ENCODE measurements around the gene INPP5D. TPM values are rescaled to one million over a fixed set of nuclear protein-coding genes. Genes with fewer than 3 reads are reported as not detected.

Gene INPP5D
- polyA plus RNA-seq, 1 donor (not counting 4 experiments of a cell fraction or from before 2014, with no cell fraction given), result 7.5 TPM

- Histone ChIP-seq H3K9me1 (ENCODE audit: control insufficient read depth, extremely low read depth, insufficient read depth, low read length) (no peaks in the 10 kb centered on the region), H3K9ac (ENCODE audit: control insufficient read depth, extremely low read depth, insufficient read depth, low read length) (no peak overlapping the region), H3K27ac (ENCODE audit: control insufficient read depth, insufficient read depth, low read length) (no peak overlapping the region), H4K20me1 (ENCODE audit: control insufficient read depth, extremely low read depth, insufficient read depth, low read length) (no peaks in the 10 kb centered on the region), H3K4me3 (ENCODE audit: control insufficient read depth in 2 of 3, extremely low read depth in 1 of 3, insufficient read depth in 2 of 3, low read depth in 1 of 3, low read length in 3 of 3) (no peak overlapping the region), H3K4me2 (ENCODE audit: control insufficient read depth, extremely low read depth, insufficient read depth, low read depth, low read length) (no peak overlapping the region), H3K9me3 (ENCODE audit: control insufficient read depth, low read depth, low read length) (no peaks in the 10 kb centered on the region), H3K79me2 (ENCODE audit: control insufficient read depth, insufficient read depth, low read length) (no peaks in the 10 kb centered on the region), H2AFZ (ENCODE audit: control insufficient read depth, low read length) (no peak overlapping the region), H3K36me3 (ENCODE audit: control insufficient read depth in 2 of 2, extremely low read depth in 1 of 2, insufficient read depth in 2 of 2, low read length in 2 of 2) (no peaks in the 10 kb centered on the region), H3K27me3 (ENCODE audit: control insufficient read depth, extremely low read depth, insufficient read depth, low read length) (peaks cover 36% of the 10 kb centered on the region), H3K4me1 (ENCODE audit: control insufficient read depth, extremely low read depth, insufficient read depth, low read length) (peaks cover 4% of the 10 kb centered on the region)
- DNase-seq (ENCODE audit: low read depth, low spot score) (no peak), FAIRE-seq (no peak)
- no peak for TF ChIP-seq EZH2 (IDR thresholded peaks at IDR 0.05; ENCODE audit: low read length)
- TF ChIP-seq CTCF (optimal IDR thresholded peaks at IDR 0.05 in 1 of 3, IDR thresholded peaks at IDR 0.05 in 1 of 3, conservative IDR thresholded peaks at IDR 0.05 in 1 of 3; ENCODE audit: extremely low read depth in 1 of 3, insufficient read depth in 2 of 3, low read length in 3 of 3), result no peak
- dilution Hi-C loops (cut with MboI; ENCODE audit: extremely low pct_ligation_motif_present, low sequenced_read_pairs), result no loop called here
Measured at GRCh38 chr2:233085839-233086150, 25.7 kb downstream of the INPP5D start.

GRCh38 chr2:233087713-233088112 is 27.6 kb downstream of the INPP5D start:
- peaks cover 22% of the 10 kb centered on the region for H3K27me3 ChIP-seq (ENCODE audit: control insufficient read depth, extremely low read depth, insufficient read depth, low read length)

More at GRCh38 chr2:233087713-233088112, 27.6 kb downstream of the INPP5D start:
- H3K4me1 ChIP-seq (ENCODE audit: control insufficient read depth, extremely low read depth, insufficient read depth, low read length), result peaks cover 4% of the 10 kb centered on the region
- H3K9me3 ChIP-seq (ENCODE audit: control insufficient read depth, low read depth, low read length), result no peaks in the 10 kb centered on the region
- no peaks in the 10 kb centered on the region for H4K20me1 ChIP-seq (ENCODE audit: control insufficient read depth, extremely low read depth, insufficient read depth, low read length)
- no peak for DNase-seq (ENCODE audit: low read depth, low spot score)
- dilution Hi-C loops (cut with MboI; ENCODE audit: extremely low pct_ligation_motif_present, low sequenced_read_pairs), result no loop called here
- H3K79me2 ChIP-seq (ENCODE audit: control insufficient read depth, insufficient read depth, low read length), result no peaks in the 10 kb centered on the region
- no peak overlapping the region for H3K4me3 ChIP-seq (ENCODE audit: control insufficient read depth in 2 of 3, extremely low read depth in 1 of 3, insufficient read depth in 2 of 3, low read depth in 1 of 3, low read length in 3 of 3)
- H2AFZ ChIP-seq (ENCODE audit: control insufficient read depth, low read length), result no peak overlapping the region
- H3K9me1 ChIP-seq (ENCODE audit: control insufficient read depth, extremely low read depth, insufficient read depth, low read length), result no peaks in the 10 kb centered on the region
- H3K9ac ChIP-seq (ENCODE audit: control insufficient read depth, extremely low read depth, insufficient read depth, low read length), result no peak overlapping the region
- no peak for TF ChIP-seq EZH2 (IDR thresholded peaks at IDR 0.05; ENCODE audit: low read length)
- TF ChIP-seq CTCF (optimal IDR thresholded peaks at IDR 0.05 in 1 of 3, IDR thresholded peaks at IDR 0.05 in 1 of 3, conservative IDR thresholded peaks at IDR 0.05 in 1 of 3; ENCODE audit: extremely low read depth in 1 of 3, insufficient read depth in 2 of 3, low read length in 3 of 3), result no peak
- no peak overlapping the region for H3K27ac ChIP-seq (ENCODE audit: control insufficient read depth, insufficient read depth, low read length)
- no peaks in the 10 kb centered on the region for H3K36me3 ChIP-seq (ENCODE audit: control insufficient read depth in 2 of 2, extremely low read depth in 1 of 2, insufficient read depth in 2 of 2, low read length in 2 of 2)
- FAIRE-seq, result no peak
- no peak overlapping the region for H3K4me2 ChIP-seq (ENCODE audit: control insufficient read depth, extremely low read depth, insufficient read depth, low read depth, low read length)
